Calu3 (cell line): ENCODE results near the gene GMNC. TPM values are rescaled to one million over a fixed set of nuclear protein-coding genes. Genes with fewer than 3 reads are reported as not detected.

Experiments used
- BruUV-seq: library from RNA; stranded (reverse); fragments of 400-500 nt; replicated peaks from 2 replicates; lab custom pipeline; 2021; lab: Mats Ljungman, UMichigan
- CTCF ChIA-PET: fragments of 300-600 bp; sonication (Branson Sonifier 250); formaldehyde crosslinking; loops from one replicate; lab custom pipeline; 2022; ENCODE audit warnings: antibody characterized with exemption; lab: Charles Lee
- DNase-seq: peaks from one replicate; pipeline ENCODE4 v3.0.0; 2022
- H3K27ac Mint-ChIP-seq: one replicate; pipeline ENCODE4 v1.8.0; 2022; ENCODE audit warnings: mixed read lengths; ENCODE audit not compliant: unreplicated experiment
- H3K27me3 Mint-ChIP-seq: one replicate; pipeline ENCODE4 v1.8.0; 2022; ENCODE audit warnings: mixed read lengths; ENCODE audit not compliant: unreplicated experiment
- H3K36me3 Mint-ChIP-seq: one replicate; pipeline ENCODE4 v1.8.0; 2022; ENCODE audit warnings: mild to moderate bottlenecking, moderate library complexity, mixed read lengths; ENCODE audit not compliant: insufficient read depth, unreplicated experiment
- H3K4me1 Mint-ChIP-seq: one replicate; pipeline ENCODE4 v1.8.0; 2022; ENCODE audit warnings: mild to moderate bottlenecking, low read depth, mixed read lengths; ENCODE audit not compliant: unreplicated experiment
- H3K4me3 Mint-ChIP-seq: one replicate; pipeline ENCODE4 v1.8.0; 2022; ENCODE audit warnings: mild to moderate bottlenecking, low read depth, moderate library complexity, mixed read lengths; ENCODE audit not compliant: unreplicated experiment
- H3K9me3 Mint-ChIP-seq: one replicate; pipeline ENCODE4 v1.8.0; 2022; ENCODE audit warnings: low read depth, mixed read lengths; ENCODE audit not compliant: unreplicated experiment
- intact Hi-C: fragments of 100-400 bp; cut with micrococcal nuclease; formaldehyde crosslinking; loops from one replicate; pipeline ENCODE4 v1.10.0; 2022; ENCODE audit not compliant: unreplicated experiment
- total RNA-seq: library from RNA; stranded (reverse); gene quantifications from 2 replicates; pipeline ENCODE4 v1.2.3, GENCODE V29; 2022
- TF ChIP-seq, protein P1 (sequence below): fragments of 200-600 bp; IDR thresholded peaks from one replicate; pipeline ENCODE4 v1.8.0; 2022; ENCODE audit warnings: antibody characterized with exemption; ENCODE audit not compliant: unreplicated experiment

Gene GMNC
- total RNA-seq, 1 experiment from 2014 or later = 0.24 TPM

DNA sequence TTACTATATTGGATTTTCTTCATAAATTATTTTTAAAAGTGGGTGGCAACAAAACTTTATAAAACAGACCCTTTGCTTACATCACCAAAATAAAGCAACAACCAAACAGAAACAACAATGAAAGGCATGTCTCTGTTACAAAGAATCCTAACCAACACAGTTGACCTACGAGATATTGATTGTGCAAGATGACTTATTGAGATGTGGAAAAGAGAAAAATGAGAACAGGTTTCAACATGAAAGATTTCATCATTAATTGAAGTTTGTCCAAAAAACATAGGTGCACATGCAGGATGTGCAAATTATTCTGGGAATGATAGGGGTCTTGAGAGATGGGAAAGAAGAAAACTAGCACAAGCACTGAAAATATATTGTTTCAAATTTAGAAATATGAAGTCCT lies 9.0 kb downstream of the GMNC start:
- CTCF ChIA-PET = no interaction called here
- Mint-ChIP-seq H3K36me3 (no peaks in the 10 kb centered on the region), H3K4me3 (no peak overlapping the region), H3K9me3 (no peaks in the 10 kb centered on the region), H3K27ac (no peak overlapping the region), H3K4me1 (no peaks in the 10 kb centered on the region), H3K27me3 (no peaks in the 10 kb centered on the region)
- intact Hi-C loops = no loop called here
- BruUV-seq = no TSS peak
- TF ChIP-seq, protein P1, sequence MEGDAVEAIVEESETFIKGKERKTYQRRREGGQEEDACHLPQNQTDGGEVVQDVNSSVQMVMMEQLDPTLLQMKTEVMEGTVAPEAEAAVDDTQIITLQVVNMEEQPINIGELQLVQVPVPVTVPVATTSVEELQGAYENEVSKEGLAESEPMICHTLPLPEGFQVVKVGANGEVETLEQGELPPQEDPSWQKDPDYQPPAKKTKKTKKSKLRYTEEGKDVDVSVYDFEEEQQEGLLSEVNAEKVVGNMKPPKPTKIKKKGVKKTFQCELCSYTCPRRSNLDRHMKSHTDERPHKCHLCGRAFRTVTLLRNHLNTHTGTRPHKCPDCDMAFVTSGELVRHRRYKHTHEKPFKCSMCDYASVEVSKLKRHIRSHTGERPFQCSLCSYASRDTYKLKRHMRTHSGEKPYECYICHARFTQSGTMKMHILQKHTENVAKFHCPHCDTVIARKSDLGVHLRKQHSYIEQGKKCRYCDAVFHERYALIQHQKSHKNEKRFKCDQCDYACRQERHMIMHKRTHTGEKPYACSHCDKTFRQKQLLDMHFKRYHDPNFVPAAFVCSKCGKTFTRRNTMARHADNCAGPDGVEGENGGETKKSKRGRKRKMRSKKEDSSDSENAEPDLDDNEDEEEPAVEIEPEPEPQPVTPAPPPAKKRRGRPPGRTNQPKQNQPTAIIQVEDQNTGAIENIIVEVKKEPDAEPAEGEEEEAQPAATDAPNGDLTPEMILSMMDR = no peak
- DNase-seq = no peak

DNA sequence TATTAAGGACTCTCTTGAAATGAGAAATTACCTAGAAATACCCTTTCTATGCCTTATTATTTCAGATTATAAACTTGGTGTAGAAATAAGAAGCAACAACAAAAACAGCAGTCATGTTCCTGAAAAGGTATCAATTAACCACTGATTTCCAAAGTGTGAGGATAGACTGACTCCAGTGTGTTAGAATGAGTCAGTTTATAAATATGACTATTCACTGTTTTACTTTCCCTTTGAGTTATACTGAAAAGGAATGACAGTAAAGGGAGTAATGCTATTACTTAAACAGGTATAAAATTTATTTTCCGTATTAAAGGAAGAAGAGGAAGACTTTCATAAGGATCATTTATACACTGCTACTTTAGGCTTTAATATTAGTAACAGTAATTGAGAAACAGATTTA lies 12.9 kb downstream of the GMNC start:
- H3K36me3 Mint-ChIP-seq = no peaks in the 10 kb centered on the region
- H3K4me3 Mint-ChIP-seq = no peak overlapping the region
- no peak for DNase-seq
- H3K4me1 Mint-ChIP-seq = no peaks in the 10 kb centered on the region
- no TSS peak for BruUV-seq
- H3K27ac Mint-ChIP-seq = no peak overlapping the region
- intact Hi-C loops = no loop called here
- H3K9me3 Mint-ChIP-seq = no peaks in the 10 kb centered on the region
- CTCF ChIA-PET = no interaction called here
- TF ChIP-seq, protein P1 = no peak
- H3K27me3 Mint-ChIP-seq = no peaks in the 10 kb centered on the region

DNA sequence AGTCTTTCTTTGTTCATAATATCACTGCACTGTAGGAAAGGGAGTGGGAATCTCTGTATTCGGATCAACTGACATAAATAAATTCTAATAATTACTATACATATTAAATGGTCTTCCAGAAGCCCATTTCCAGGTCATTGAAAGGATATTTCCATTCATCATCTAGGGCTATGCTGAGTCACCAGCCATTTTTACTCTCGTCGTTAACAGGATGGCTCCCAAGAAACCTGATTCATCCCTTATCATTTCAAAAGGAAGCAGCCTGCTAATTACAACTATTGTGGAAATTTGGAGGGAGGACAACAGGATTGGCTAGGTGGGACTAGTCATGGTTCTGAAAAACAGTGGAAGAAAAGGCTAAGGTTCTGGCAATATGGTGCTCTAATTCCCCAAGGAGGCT lies 13.6 kb downstream of the GMNC start:
- intact Hi-C loops = no loop called here
- Mint-ChIP-seq H3K9me3 (no peaks in the 10 kb centered on the region), H3K27ac (no peak overlapping the region), H3K36me3 (no peaks in the 10 kb centered on the region), H3K27me3 (no peaks in the 10 kb centered on the region), H3K4me1 (no peaks in the 10 kb centered on the region), H3K4me3 (no peak overlapping the region)
- CTCF ChIA-PET = no interaction called here
- BruUV-seq = no TSS peak
- DNase-seq = no peak
- TF ChIP-seq, protein P1 = no peak

DNA sequence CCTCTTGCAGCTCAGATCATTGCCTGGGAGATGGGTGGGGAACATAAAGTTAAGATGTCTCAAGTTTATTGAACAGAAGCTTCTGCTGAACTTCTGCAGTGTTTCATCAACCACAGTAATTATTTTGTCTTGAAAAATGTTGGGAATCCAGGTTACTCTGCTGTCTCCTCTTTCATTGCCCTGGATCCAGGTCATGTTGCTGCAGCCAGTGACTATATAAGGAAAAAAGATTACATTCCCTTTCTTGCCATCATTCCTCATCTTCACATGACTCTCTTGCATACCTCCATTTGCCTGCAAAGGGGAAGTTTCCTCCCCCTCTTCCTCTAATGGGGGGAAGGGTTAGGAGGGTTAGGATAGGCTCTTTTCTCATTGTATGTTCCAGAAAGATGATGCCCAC lies 15.1 kb downstream of the GMNC start:
- BruUV-seq = no TSS peak
- no peak for DNase-seq
- no peaks in the 10 kb centered on the region for H3K27me3 Mint-ChIP-seq
- CTCF ChIA-PET = interaction anchor here (0.5 kb wide), 1 partner anchor 61 kb away, joined by 3 read pairs; no protein-coding TSS in a partner anchor
- no peak overlapping the region for H3K27ac Mint-ChIP-seq
- no peak overlapping the region for H3K4me3 Mint-ChIP-seq
- H3K9me3 Mint-ChIP-seq = no peaks in the 10 kb centered on the region
- TF ChIP-seq, protein P1 = no peak
- H3K4me1 Mint-ChIP-seq = no peaks in the 10 kb centered on the region
- H3K36me3 Mint-ChIP-seq = no peaks in the 10 kb centered on the region
- intact Hi-C loops = no loop called here
